Measurements from ENCODE around the gene COA3. TPM values are rescaled to one million over a fixed set of nuclear protein-coding genes. Genes with fewer than 3 reads are reported as not detected.
"Not testable (repeated sequence)": the region's sequence is repeated elsewhere in the genome, so short reads cannot be mapped to it uniquely, and the experiment has no call there.

COA3 gene
- polyA plus RNA-seq, 4 donors, result 101 to 317 (median 296) TPM

DNA sequence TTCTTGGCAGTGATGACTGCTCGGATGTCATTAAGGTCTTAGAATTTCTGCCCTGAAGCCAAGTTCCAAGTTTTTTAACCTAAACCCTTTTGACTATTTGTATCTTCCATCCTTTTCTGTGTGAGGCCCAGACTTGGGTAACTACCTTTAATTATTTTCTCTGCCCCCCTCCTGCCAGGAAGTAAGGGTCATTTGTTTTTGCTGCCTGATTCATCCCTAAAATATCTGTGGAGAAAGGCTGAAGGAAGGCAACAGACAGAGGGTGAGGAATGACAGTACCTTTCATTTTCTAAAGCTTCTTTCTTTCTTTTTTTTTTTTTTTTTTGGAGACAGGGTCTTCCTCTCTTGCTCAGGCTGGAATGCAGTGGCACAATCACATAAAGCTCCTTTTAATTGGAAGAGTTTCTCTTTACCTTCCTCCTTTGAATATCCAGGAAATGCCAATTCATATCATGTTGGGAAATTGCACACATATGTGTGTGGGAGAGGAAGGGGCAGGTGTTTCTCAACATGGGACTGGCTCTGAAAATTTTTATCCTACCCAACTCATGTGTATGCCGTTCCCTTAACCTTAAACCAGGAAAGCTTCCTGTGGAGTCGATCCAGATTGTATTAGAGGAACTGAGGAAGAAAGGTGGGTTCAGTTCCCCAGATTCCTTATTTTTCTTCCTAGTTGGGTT lies 24.3 kb downstream of the COA3 start:
- 70 to 78% (median 72%) methylated on average over 3 of the region's 3 CpGs for WGBS, 3 donors
- FAIRE-seq (no peak), DNase-seq (no peak)
- Histone ChIP-seq H3K9me3 (ENCODE audit: control insufficient read depth in 2 of 2, insufficient read depth in 1 of 2, low read depth in 1 of 2, low read length in 1 of 2) (no peaks in the 10 kb centered on the region), H3K4me1 (ENCODE audit: control insufficient read depth in 3 of 3, insufficient read depth in 2 of 3, low read depth in 1 of 3, low read length in 2 of 3) (peaks cover 3 to 12% (median 5%) of the 10 kb centered on the region in 3 donors), H3K4me3 (ENCODE audit: low read depth in 1 of 3, low read length in 3 of 3) (peak overlapping the region in 2 of 3 donors; percentile 78 to 80), H3K27ac (ENCODE audit: low read depth in 1 of 3, low read length in 2 of 3) (peak overlapping the region in 2 of 3 donors; percentile 75 to 91), H3K36me3 (ENCODE audit: control insufficient read depth in 3 of 3, insufficient read depth in 2 of 3, low read depth in 1 of 3, low read length in 3 of 3) (peaks cover 7 to 42% (median 9%) of the 10 kb centered on the region in 3 donors), H3K27me3 (ENCODE audit: control insufficient read depth in 3 of 3, insufficient read depth in 3 of 3, low read length in 3 of 3) (no peaks in the 10 kb centered on the region)

DNA sequence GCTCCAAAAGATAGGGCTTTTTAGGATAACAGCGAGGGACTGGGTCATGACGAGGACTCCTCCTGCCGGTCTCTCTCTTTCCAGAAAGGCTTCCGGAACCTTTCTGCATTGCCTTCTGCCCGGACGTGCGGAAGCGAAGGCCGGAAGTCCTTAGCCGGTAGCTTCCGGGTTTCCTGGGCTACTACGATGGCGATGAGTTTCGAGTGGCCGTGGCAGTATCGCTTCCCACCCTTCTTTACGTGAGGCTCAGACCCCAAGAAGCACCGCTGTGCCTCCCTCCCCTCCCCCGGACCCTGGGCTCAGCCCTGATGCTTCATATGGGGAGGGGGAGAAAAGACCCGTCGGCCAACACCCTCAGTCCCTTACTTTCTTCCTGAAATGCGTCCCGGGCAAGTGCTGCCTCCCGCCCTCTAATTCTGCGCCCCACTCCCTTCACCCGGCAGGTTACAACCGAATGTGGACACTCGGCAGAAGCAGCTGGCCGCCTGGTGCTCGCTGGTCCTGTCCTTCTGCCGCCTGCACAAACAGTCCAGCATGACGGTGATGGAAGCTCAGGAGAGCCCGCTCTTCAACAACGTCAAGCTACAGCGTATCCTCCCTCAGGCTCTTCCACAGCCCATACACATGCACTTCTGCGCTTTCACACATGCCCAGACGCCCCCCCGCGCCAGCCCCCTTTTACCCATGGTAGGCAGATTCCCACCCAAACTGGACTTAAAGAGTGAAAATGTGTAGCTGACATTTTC lies 25.0 kb downstream of the COA3 start, which contains the start of gene VPS25:
VPS25 (plus strand) TSS at position 160 of the 746 bp plus-strand sequence; CDS start at position 187, 27 bp downstream.
- H3K36me3 ChIP-seq (ENCODE audit: control insufficient read depth in 3 of 3, insufficient read depth in 2 of 3, low read depth in 1 of 3, low read length in 3 of 3), result peaks cover 7 to 34% (median 7%) of the 10 kb centered on the region in 3 donors
- WGBS, 3 donors, result 0 to 2% (median 0%) methylated on average over 38 to 39 of the region's 39 CpGs
- no peaks in the 10 kb centered on the region for H3K27me3 ChIP-seq (ENCODE audit: control insufficient read depth in 3 of 3, insufficient read depth in 3 of 3, low read length in 3 of 3)
- peaks cover 3 to 7% (median 5%) of the 10 kb centered on the region in 3 donors for H3K4me1 ChIP-seq (ENCODE audit: control insufficient read depth in 3 of 3, insufficient read depth in 2 of 3, low read depth in 1 of 3, low read length in 2 of 3)
- peak within 1 kb of the TSS; percentile 78 to 83 (median 80) for H3K4me3 ChIP-seq (ENCODE audit: low read depth in 1 of 3, low read length in 3 of 3)
- peak within 1 kb of the TSS; percentile 75 to 91 (median 81) for H3K27ac ChIP-seq (ENCODE audit: low read depth in 1 of 3, low read length in 2 of 3)
- FAIRE-seq, result no peak
- DNase-seq, result peak; percentile 88 to 89
- no peaks in the 10 kb centered on the region for H3K9me3 ChIP-seq (ENCODE audit: control insufficient read depth in 2 of 2, insufficient read depth in 1 of 2, low read depth in 1 of 2, low read length in 1 of 2)

DNA sequence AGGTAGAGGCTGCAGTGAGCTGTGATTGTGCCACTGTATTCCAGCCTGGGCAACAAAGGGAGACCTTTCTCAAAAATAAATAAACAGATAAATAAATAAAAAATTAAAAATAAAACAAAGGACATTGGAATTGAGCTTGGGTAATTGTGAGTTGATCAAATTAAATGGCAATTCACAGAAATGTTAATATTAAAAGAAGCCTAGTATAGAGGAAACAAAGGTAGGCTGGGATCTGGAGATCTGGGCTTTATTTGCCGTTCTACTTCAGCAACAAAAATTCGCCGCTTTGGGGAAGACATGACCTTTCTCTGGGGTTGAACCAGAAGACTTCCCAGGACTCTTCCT lies 25.6 kb downstream of the COA3 start:
- H3K9me3 ChIP-seq (ENCODE audit: control insufficient read depth in 2 of 2, insufficient read depth in 1 of 2, low read depth in 1 of 2, low read length in 1 of 2), result no peaks in the 10 kb centered on the region
- FAIRE-seq, result no peak
- peak overlapping the region; percentile 78 to 83 (median 80) for H3K4me3 ChIP-seq (ENCODE audit: low read depth in 1 of 3, low read length in 3 of 3)
- H3K4me1 ChIP-seq (ENCODE audit: control insufficient read depth in 3 of 3, insufficient read depth in 2 of 3, low read depth in 1 of 3, low read length in 2 of 3), result peaks cover 3 to 7% (median 5%) of the 10 kb centered on the region in 3 donors
- DNase-seq, result no peak
- no peaks in the 10 kb centered on the region for H3K27me3 ChIP-seq (ENCODE audit: control insufficient read depth in 3 of 3, insufficient read depth in 3 of 3, low read length in 3 of 3)
- peak overlapping the region in 2 of 3 donors; percentile 75 to 91 for H3K27ac ChIP-seq (ENCODE audit: low read depth in 1 of 3, low read length in 2 of 3)
- WGBS, 3 donors, result 0 to 2% (median 0%) methylated on average over 3 of the region's 3 CpGs
- H3K36me3 ChIP-seq (ENCODE audit: control insufficient read depth in 3 of 3, insufficient read depth in 2 of 3, low read depth in 1 of 3, low read length in 3 of 3), result peaks cover 7 to 29% (median 7%) of the 10 kb centered on the region in 3 donors

DNA sequence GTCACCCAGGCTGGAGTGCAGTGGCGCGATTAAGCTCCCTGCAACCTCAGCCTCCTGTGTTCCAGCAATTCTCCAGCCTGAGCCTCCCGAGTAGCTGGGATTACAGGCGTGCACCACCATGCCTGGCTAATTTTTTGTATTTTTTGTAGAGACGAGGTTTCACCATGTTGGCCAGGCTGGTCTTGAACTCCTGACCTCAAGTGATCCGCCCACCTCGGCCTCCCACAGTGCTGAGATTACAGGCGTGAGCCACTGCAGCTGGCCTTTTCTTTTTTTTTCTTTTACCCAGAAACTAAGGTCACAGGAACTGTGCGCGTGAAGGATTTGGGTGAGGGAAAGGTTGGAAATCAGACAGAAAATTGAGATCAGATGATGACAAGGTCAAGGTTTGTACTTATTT lies 28.5 kb downstream of the COA3 start:
- H3K4me3 ChIP-seq (ENCODE audit: low read depth in 1 of 3, low read length in 3 of 3); H3K9me3 ChIP-seq (ENCODE audit: control insufficient read depth in 2 of 2, insufficient read depth in 1 of 2, low read depth in 1 of 2, low read length in 1 of 2); DNase-seq; H3K36me3 ChIP-seq (ENCODE audit: control insufficient read depth in 3 of 3, insufficient read depth in 2 of 3, low read depth in 1 of 3, low read length in 3 of 3); H3K27ac ChIP-seq (ENCODE audit: low read depth in 1 of 3, low read length in 2 of 3); H3K27me3 ChIP-seq (ENCODE audit: control insufficient read depth in 3 of 3, insufficient read depth in 3 of 3, low read length in 3 of 3); FAIRE-seq; H3K4me1 ChIP-seq (ENCODE audit: control insufficient read depth in 3 of 3, insufficient read depth in 2 of 3, low read depth in 1 of 3, low read length in 2 of 3): not testable (repeated sequence)
- WGBS, 3 donors, result 70 to 73% (median 70%) methylated on average over 10 of the region's 10 CpGs

DNA sequence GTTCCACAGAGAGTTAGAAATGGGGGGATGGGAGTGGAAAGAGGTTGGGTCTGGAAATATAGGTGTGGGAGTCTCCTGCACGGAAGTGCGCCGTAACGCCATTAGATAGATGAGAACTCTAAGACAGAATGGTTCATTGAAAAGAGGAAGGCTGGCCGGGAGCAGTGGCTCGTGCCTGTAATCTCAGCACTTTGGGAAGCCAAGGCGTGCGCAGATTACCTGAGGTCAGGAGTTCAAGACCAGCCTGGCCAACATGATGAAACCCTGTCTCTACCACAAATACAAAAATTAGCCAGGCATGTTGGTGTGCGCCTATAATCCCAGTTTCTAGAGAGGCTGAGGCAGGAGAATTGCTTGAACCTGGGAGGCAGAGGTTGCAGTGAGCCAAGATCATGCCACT lies 30.5 kb downstream of the COA3 start:
- H3K4me3 ChIP-seq (ENCODE audit: low read depth in 1 of 3, low read length in 3 of 3); H3K36me3 ChIP-seq (ENCODE audit: control insufficient read depth in 3 of 3, insufficient read depth in 2 of 3, low read depth in 1 of 3, low read length in 3 of 3); DNase-seq; H3K4me1 ChIP-seq (ENCODE audit: control insufficient read depth in 3 of 3, insufficient read depth in 2 of 3, low read depth in 1 of 3, low read length in 2 of 3); H3K9me3 ChIP-seq (ENCODE audit: control insufficient read depth in 2 of 2, insufficient read depth in 1 of 2, low read depth in 1 of 2, low read length in 1 of 2); H3K27me3 ChIP-seq (ENCODE audit: control insufficient read depth in 3 of 3, insufficient read depth in 3 of 3, low read length in 3 of 3); FAIRE-seq; H3K27ac ChIP-seq (ENCODE audit: low read depth in 1 of 3, low read length in 2 of 3): not testable (repeated sequence)
- WGBS, 3 donors, result 59 to 70% (median 64%) methylated on average over 9 of the region's 9 CpGs

DNA sequence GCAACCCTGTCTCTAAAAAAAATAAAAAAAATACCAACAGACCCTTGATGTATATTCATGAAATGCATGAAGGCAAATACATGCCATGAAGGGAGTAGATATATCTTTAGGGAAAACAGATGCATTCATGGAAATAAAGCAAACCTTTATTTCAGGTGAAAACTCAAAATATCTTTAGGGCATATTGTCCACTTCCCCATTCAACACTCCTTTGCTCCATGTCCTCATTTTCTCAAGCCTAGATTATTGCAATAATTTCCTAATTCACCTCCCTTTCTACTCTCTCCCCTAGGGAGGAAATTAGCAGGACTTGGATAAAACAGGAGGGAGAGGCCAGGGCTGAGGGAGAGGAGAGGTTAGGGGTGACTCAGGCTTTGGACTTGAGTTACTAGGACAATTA lies 31.0 kb downstream of the COA3 start:
- DNase-seq, result no peak
- Histone ChIP-seq H3K9me3 (ENCODE audit: control insufficient read depth in 2 of 2, insufficient read depth in 1 of 2, low read depth in 1 of 2, low read length in 1 of 2) (no peaks in the 10 kb centered on the region), H3K36me3 (ENCODE audit: control insufficient read depth in 3 of 3, insufficient read depth in 2 of 3, low read depth in 1 of 3, low read length in 3 of 3) (no peaks in the 10 kb centered on the region), H3K4me1 (ENCODE audit: control insufficient read depth in 3 of 3, insufficient read depth in 2 of 3, low read depth in 1 of 3, low read length in 2 of 3) (peaks cover 0 to 4% (median 0%) of the 10 kb centered on the region in 3 donors), H3K27me3 (ENCODE audit: control insufficient read depth in 3 of 3, insufficient read depth in 3 of 3, low read length in 3 of 3) (peaks cover 0 to under 1% (median 0%) of the 10 kb centered on the region in 3 donors), H3K4me3 (ENCODE audit: low read depth in 1 of 3, low read length in 3 of 3) (no peak overlapping the region), H3K27ac (ENCODE audit: low read depth in 1 of 3, low read length in 2 of 3) (no peak overlapping the region)
- FAIRE-seq, result no peak

DNA sequence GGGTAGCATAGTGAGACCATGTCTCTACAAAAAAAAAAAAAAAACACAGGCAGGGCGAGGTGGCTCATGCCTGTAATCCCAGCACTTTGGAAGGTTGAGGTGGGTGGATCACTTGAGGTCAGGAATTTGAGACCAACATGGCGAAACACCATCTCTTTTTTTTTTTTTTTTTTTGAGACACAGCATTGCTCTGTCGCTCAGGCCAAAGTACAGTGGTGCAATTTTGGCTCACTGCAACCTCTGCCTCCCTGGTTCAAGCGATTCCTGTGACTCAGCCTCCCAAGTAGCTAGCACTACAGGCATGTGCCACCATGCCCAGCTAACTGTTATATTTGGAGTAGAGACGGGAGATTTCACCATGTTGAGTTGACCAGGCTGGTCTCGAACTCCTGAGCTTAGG lies 32.4 kb downstream of the COA3 start:
- H3K27ac ChIP-seq (ENCODE audit: low read depth in 1 of 3, low read length in 2 of 3), result no peak overlapping the region
- DNase-seq, result no peak

DNA sequence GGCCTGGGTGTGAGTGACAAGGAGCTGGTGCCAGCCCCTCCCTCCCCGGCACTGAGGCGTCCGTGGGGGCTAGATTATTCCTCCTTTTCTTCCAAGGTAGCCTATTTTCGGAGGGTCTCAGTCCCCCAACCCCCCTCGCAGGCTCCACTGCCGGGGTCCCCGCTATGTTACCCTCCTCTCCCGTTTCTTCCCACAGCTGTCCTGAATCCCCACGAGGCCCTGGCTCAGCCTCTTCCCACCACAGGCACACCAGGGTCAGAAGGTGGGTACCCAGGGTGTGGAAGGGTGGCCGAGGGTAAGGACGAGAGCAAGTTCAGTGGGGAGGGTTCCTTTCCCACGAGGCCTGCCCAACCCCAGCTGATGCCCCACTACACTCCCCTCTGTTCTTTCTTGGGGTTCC lies 36.9 kb downstream of the COA3 start:
- Histone ChIP-seq H3K27ac (ENCODE audit: low read depth in 1 of 3, low read length in 2 of 3) (peak overlapping the region in 2 of 3 donors; percentile 1 to 24), H3K36me3 (ENCODE audit: control insufficient read depth in 3 of 3, insufficient read depth in 2 of 3, low read depth in 1 of 3, low read length in 3 of 3) (no peaks in the 10 kb centered on the region), H3K4me1 (ENCODE audit: control insufficient read depth in 3 of 3, insufficient read depth in 2 of 3, low read depth in 1 of 3, low read length in 2 of 3) (peaks cover 0 to 22% (median 0%) of the 10 kb centered on the region in 3 donors), H3K9me3 (ENCODE audit: control insufficient read depth in 2 of 2, insufficient read depth in 1 of 2, low read depth in 1 of 2, low read length in 1 of 2) (no peaks in the 10 kb centered on the region), H3K27me3 (ENCODE audit: control insufficient read depth in 3 of 3, insufficient read depth in 3 of 3, low read length in 3 of 3) (peaks cover 0 to 12% (median 3%) of the 10 kb centered on the region in 3 donors), H3K4me3 (ENCODE audit: low read depth in 1 of 3, low read length in 3 of 3) (peak overlapping the region in 2 of 3 donors; percentile 48 to 50)
- FAIRE-seq, result no peak
- no peak for DNase-seq
- 31 to 62% (median 48%) methylated on average over 9 to 12 of the region's 12 CpGs for WGBS, 3 donors

More for the DNA sequence above, 32.4 kb downstream of the COA3 start:
- Histone ChIP-seq H3K36me3 (ENCODE audit: control insufficient read depth in 3 of 3, insufficient read depth in 2 of 3, low read depth in 1 of 3, low read length in 3 of 3) (no peaks in the 10 kb centered on the region), H3K9me3 (ENCODE audit: control insufficient read depth in 2 of 2, insufficient read depth in 1 of 2, low read depth in 1 of 2, low read length in 1 of 2) (no peaks in the 10 kb centered on the region), H3K27me3 (ENCODE audit: control insufficient read depth in 3 of 3, insufficient read depth in 3 of 3, low read length in 3 of 3) (peaks cover 0 to 8% (median 3%) of the 10 kb centered on the region in 3 donors), H3K4me3 (ENCODE audit: low read depth in 1 of 3, low read length in 3 of 3) (no peak overlapping the region), H3K4me1 (ENCODE audit: control insufficient read depth in 3 of 3, insufficient read depth in 2 of 3, low read depth in 1 of 3, low read length in 2 of 3) (peaks cover 0 to 11% (median 0%) of the 10 kb centered on the region in 3 donors)
- 75 to 83% (median 78%) methylated on average over 5 to 6 of the region's 6 CpGs for WGBS, 3 donors
- FAIRE-seq, result no peak

Measured in small intestine (tissue), 7 donors.